ENCODE data around the gene SPAG16.

Gene SPAG16

DNA sequence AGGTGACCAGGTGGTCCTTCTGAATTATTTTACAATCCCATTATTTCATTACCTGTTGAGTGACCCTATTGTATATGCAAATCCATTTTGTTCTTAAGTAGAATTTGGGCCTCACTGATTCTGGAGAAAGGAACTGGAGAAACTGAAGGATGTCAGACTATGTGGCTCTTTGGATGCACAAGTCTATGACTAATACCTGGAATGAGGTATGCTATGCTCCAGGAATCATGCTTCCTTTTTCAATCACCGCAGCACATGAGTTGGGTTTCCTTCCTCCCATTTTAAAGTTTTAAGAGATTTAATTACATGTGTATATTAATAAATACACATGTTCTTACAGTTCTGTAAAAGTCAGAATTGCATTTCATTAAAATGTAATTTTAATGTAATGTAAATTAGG, 872.7 kb downstream of the SPAG16 start:
- Histone ChIP-seq H3K9me3 (ENCODE audit: insufficient read depth, low read depth, low read length) (no peaks in the 10 kb centered on the region), H2AFZ (ENCODE audit: low read length) (no peak overlapping the region), H3K79me2 (ENCODE audit: insufficient read depth, low read length) (no peaks in the 10 kb centered on the region), H3K4me2 (ENCODE audit: low read depth, low read length, poor library complexity, severe bottlenecking) (no peak overlapping the region), H3K4me1 (ENCODE audit: insufficient read depth, low read length, poor library complexity, severe bottlenecking) (no peaks in the 10 kb centered on the region), H3K36me3 (ENCODE audit: insufficient read depth, low read length) (no peaks in the 10 kb centered on the region), H3F3A (ENCODE audit: low read depth) (no peaks in the 10 kb centered on the region), H4K20me1 (ENCODE audit: insufficient read depth, low read length, poor library complexity, severe bottlenecking) (no peaks in the 10 kb centered on the region), H3K9ac (ENCODE audit: low read depth, low read length, poor library complexity, severe bottlenecking) (no peak overlapping the region), H3K4me3 (ENCODE audit: low read length, poor library complexity, severe bottlenecking) (no peak overlapping the region), H3K27me3 (ENCODE audit: insufficient read depth, low read length, poor library complexity, severe bottlenecking) (no peaks in the 10 kb centered on the region), H3K9me2 (replicated peaks; ENCODE audit: low read depth, low read length) (no peaks in the 10 kb centered on the region)
- no peak for TF ChIP-seq EZH2phosphoT487 (IDR thresholded peaks at IDR 0.05; ENCODE audit: borderline replicate concordance)
- TF ChIP-seq, protein P1, sequence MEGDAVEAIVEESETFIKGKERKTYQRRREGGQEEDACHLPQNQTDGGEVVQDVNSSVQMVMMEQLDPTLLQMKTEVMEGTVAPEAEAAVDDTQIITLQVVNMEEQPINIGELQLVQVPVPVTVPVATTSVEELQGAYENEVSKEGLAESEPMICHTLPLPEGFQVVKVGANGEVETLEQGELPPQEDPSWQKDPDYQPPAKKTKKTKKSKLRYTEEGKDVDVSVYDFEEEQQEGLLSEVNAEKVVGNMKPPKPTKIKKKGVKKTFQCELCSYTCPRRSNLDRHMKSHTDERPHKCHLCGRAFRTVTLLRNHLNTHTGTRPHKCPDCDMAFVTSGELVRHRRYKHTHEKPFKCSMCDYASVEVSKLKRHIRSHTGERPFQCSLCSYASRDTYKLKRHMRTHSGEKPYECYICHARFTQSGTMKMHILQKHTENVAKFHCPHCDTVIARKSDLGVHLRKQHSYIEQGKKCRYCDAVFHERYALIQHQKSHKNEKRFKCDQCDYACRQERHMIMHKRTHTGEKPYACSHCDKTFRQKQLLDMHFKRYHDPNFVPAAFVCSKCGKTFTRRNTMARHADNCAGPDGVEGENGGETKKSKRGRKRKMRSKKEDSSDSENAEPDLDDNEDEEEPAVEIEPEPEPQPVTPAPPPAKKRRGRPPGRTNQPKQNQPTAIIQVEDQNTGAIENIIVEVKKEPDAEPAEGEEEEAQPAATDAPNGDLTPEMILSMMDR (conservative IDR thresholded peaks at IDR 0.05; ENCODE audit: low read length), result no peak

DNA sequence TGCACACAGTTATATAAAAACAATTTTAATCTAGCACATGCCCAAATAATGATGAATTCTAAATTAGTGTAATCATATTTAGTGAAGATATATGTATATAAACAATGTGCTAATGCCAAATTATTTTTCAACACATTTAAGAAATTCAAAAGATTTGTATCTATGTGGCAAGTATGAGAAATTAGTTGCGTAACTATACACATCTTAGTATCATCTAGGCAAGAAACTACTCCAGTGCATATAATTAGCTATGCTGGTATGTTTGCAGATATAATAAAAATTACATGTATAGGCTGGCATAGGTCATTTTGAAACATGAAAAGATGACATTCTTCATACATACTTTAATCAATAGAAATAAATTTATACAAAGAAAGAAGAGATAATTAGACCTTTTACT, 874.6 kb downstream of the SPAG16 start:
- Histone ChIP-seq H4K20me1 (ENCODE audit: insufficient read depth, low read length, poor library complexity, severe bottlenecking) (no peaks in the 10 kb centered on the region), H3K9me3 (ENCODE audit: insufficient read depth, low read depth, low read length) (no peaks in the 10 kb centered on the region), H3K36me3 (ENCODE audit: insufficient read depth, low read length) (no peaks in the 10 kb centered on the region), H3K79me2 (ENCODE audit: insufficient read depth, low read length) (no peaks in the 10 kb centered on the region), H3K27me3 (ENCODE audit: insufficient read depth, low read length, poor library complexity, severe bottlenecking) (no peaks in the 10 kb centered on the region), H2AFZ (ENCODE audit: low read length) (no peak overlapping the region), H3K4me1 (ENCODE audit: insufficient read depth, low read length, poor library complexity, severe bottlenecking) (no peaks in the 10 kb centered on the region), H3F3A (ENCODE audit: low read depth) (no peaks in the 10 kb centered on the region), H3K9ac (ENCODE audit: low read depth, low read length, poor library complexity, severe bottlenecking) (no peak overlapping the region), H3K9me2 (replicated peaks; ENCODE audit: low read depth, low read length) (no peaks in the 10 kb centered on the region), H3K4me3 (ENCODE audit: low read length, poor library complexity, severe bottlenecking) (no peak overlapping the region), H3K4me2 (ENCODE audit: low read depth, low read length, poor library complexity, severe bottlenecking) (no peak overlapping the region)
- TF ChIP-seq EZH2phosphoT487 (IDR thresholded peaks at IDR 0.05; ENCODE audit: borderline replicate concordance), result no peak
- TF ChIP-seq, protein P1 (conservative IDR thresholded peaks at IDR 0.05; ENCODE audit: low read length), result no peak

DNA sequence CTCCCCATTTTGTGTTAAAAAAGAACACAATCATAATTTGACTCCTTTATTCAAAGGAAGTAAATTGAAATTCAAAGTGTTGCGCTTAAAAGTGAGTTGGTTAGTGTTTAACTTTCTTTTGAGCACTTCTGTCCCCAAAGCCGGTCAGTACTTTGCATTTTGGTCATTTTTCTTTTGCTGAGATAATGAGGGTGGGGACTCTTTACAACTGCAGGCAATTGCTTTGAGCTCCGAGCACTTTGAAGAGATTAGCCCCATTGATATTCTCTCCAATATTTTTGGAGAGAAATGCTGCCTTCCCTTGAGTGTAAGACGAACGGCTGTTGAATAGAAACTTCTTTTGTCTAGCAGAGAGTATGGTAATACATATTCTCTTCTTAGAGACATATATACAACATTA, 885.0 kb downstream of the SPAG16 start:
- Histone ChIP-seq H2AFZ (ENCODE audit: low read length) (no peak overlapping the region), H3K9me2 (replicated peaks; ENCODE audit: low read depth, low read length) (no peaks in the 10 kb centered on the region), H3K9ac (ENCODE audit: low read depth, low read length, poor library complexity, severe bottlenecking) (no peak overlapping the region), H3K36me3 (ENCODE audit: insufficient read depth, low read length) (no peaks in the 10 kb centered on the region), H3F3A (ENCODE audit: low read depth) (no peaks in the 10 kb centered on the region), H4K20me1 (ENCODE audit: insufficient read depth, low read length, poor library complexity, severe bottlenecking) (no peaks in the 10 kb centered on the region), H3K4me3 (ENCODE audit: low read length, poor library complexity, severe bottlenecking) (no peak overlapping the region), H3K4me1 (ENCODE audit: insufficient read depth, low read length, poor library complexity, severe bottlenecking) (no peaks in the 10 kb centered on the region), H3K27me3 (ENCODE audit: insufficient read depth, low read length, poor library complexity, severe bottlenecking) (no peaks in the 10 kb centered on the region), H3K79me2 (ENCODE audit: insufficient read depth, low read length) (no peaks in the 10 kb centered on the region), H3K9me3 (ENCODE audit: insufficient read depth, low read depth, low read length) (no peaks in the 10 kb centered on the region), H3K4me2 (ENCODE audit: low read depth, low read length, poor library complexity, severe bottlenecking) (no peak overlapping the region)
- TF ChIP-seq, protein P1 (conservative IDR thresholded peaks at IDR 0.05; ENCODE audit: low read length), result no peak
- TF ChIP-seq EZH2phosphoT487 (IDR thresholded peaks at IDR 0.05; ENCODE audit: borderline replicate concordance), result no peak
